HepG2 (cell line): ENCODE measurements around the gene NVL. TPM values are rescaled to one million over a fixed set of nuclear protein-coding genes. Genes with fewer than 3 reads are reported as not detected.

ENCODE experiments used
- AHR ChIP-seq: IDR thresholded peaks from 2 replicates; pipeline ENCODE4 v1.6.1; 2018; ENCODE audit warnings: missing genetic modification reagents, missing compliant biosample characterization
- CCAR2 ChIP-seq: fragments of 200-400 bp; formaldehyde crosslinking; optimal IDR thresholded peaks from 2 replicates; pipeline ENCODE3; 2018; ENCODE audit warnings: low read depth, mild to moderate bottlenecking, low read length, moderate library complexity
- ELF1 ChIP-seq: sonication (generic); formaldehyde crosslinking; IDR thresholded peaks from 2 replicates; pipeline ENCODE4 v1.4.0; 2020; ENCODE audit warnings: missing genetic modification reagents
- EZH2 ChIP-seq: conservative IDR thresholded peaks from 2 replicates; pipeline ENCODE4 v1.6.1; 2012; ENCODE audit warnings: mild to moderate bottlenecking, low read depth, low read length, moderate library complexity
- KLF9 ChIP-seq: IDR thresholded peaks from 2 replicates; pipeline ENCODE4 v1.6.1; 2016; ENCODE audit warnings: low read depth
- NFYC ChIP-seq: IDR thresholded peaks from 2 replicates; pipeline ENCODE4 v1.6.1; 2016; ENCODE audit warnings: missing genetic modification reagents, missing compliant biosample characterization
- PPARG ChIP-seq: conservative IDR thresholded peaks from 2 replicates; pipeline ENCODE4 v1.6.1; 2016; ENCODE audit warnings: missing biosample characterization, missing genetic modification reagents
- SMAD9 ChIP-seq: sonication (generic); formaldehyde crosslinking; IDR thresholded peaks from 2 replicates; pipeline ENCODE4 v1.5.1; 2020; ENCODE audit warnings: mild to moderate bottlenecking, missing genetic modification reagents
- SRSF4 ChIP-seq: fragments of 200-400 bp; formaldehyde crosslinking; IDR thresholded peaks from one replicate; pipeline ENCODE4 v1.6.1; 2018; ENCODE audit warnings: mild to moderate bottlenecking, low read depth, low read length, moderate library complexity; ENCODE audit not compliant: poor library complexity, severe bottlenecking
- STAT5B ChIP-seq: sonication (generic); formaldehyde crosslinking; IDR thresholded peaks from 2 replicates; pipeline ENCODE4 v1.4.0; 2020; ENCODE audit warnings: missing genetic modification reagents
- ZBTB7B ChIP-seq: sonication (generic); formaldehyde crosslinking; IDR thresholded peaks from 2 replicates; pipeline ENCODE4 v1.4.0; 2020; ENCODE audit warnings: missing genetic modification reagents
- ZBTB8A ChIP-seq: sonication (generic); formaldehyde crosslinking; IDR thresholded peaks from 2 replicates; pipeline ENCODE4 v1.4.0; 2020; ENCODE audit warnings: mild to moderate bottlenecking, low read depth, missing genetic modification reagents, borderline replicate concordance
- ZMYM4 ChIP-seq: sonication (generic); formaldehyde crosslinking; IDR thresholded peaks from 2 replicates; pipeline ENCODE4 v1.8.1; 2023; ENCODE audit warnings: mild to moderate bottlenecking, missing genetic modification reagents
- ZNF230 ChIP-seq: sonication (generic); formaldehyde crosslinking; IDR thresholded peaks from 2 replicates; pipeline ENCODE4 v1.4.0; 2020; ENCODE audit warnings: mild to moderate bottlenecking, missing genetic modification reagents
- ZNF530 ChIP-seq: sonication (generic); formaldehyde crosslinking; IDR thresholded peaks from 2 replicates; pipeline ENCODE4 v1.5.0; 2020; ENCODE audit warnings: low read depth, mild to moderate bottlenecking, missing genetic modification reagents
- ZNF547 ChIP-seq: sonication (generic); formaldehyde crosslinking; IDR thresholded peaks from 2 replicates; pipeline ENCODE4 v1.5.1; 2020; ENCODE audit warnings: mild to moderate bottlenecking, missing genetic modification reagents
- ZNF558 ChIP-seq: sonication (generic); formaldehyde crosslinking; IDR thresholded peaks from 2 replicates; pipeline ENCODE4 v1.9.0; 2022; ENCODE audit warnings: mild to moderate bottlenecking, missing genetic modification reagents, borderline replicate concordance
- ZNF781 ChIP-seq: sonication (generic); formaldehyde crosslinking; IDR thresholded peaks from 2 replicates; pipeline ENCODE4 v1.5.1; 2020; ENCODE audit warnings: borderline replicate concordance, mild to moderate bottlenecking, missing genetic modification reagents; ENCODE audit errors: not compliant biosample characterization
- ZSCAN31 ChIP-seq: sonication (generic); formaldehyde crosslinking; IDR thresholded peaks from 2 replicates; pipeline ENCODE4 v1.5.0; 2020; ENCODE audit warnings: low read depth, mild to moderate bottlenecking, missing genetic modification reagents
- polyA plus RNA-seq, 8 experiments: library from polyadenylated mRNA; depleted of rRNA in 3 of 8; stranded (reverse) in 7 of 8; unstranded in 1 of 8; fragments of >200 nt; fragmentation: Illumina TruSeq in 4 of 8; extraction: Trizol in 4 of 8; gene quantifications; 2 replicates each; pipeline versions ENCODE4 v1.2.1 to v1.2.3, GENCODE V29; 2011 to 2016; ENCODE audit warnings: low read depth in 4 of 8, missing spikeins in 1 of 8, mixed read lengths in 1 of 8; ENCODE audit not compliant: insufficient read depth in 1 of 8
- total RNA-seq, 5 experiments: library from RNA; depleted of rRNA; stranded (reverse); fragments of >200 nt; fragmentation: Illumina TruSeq; extraction: Trizol; gene quantifications; 2 replicates each; pipeline ENCODE4 v1.2.3, GENCODE V29; 2016; ENCODE audit warnings: low read depth in 1 of 5
- TF ChIP-seq, protein P1 (sequence below): sonication (generic); IDR thresholded peaks from 2 replicates; pipeline ENCODE4 v1.6.1; 2016; ENCODE audit warnings: low read depth, borderline replicate concordance
- TF ChIP-seq, protein P2 (sequence below): sonication (generic); formaldehyde crosslinking; IDR thresholded peaks from 2 replicates; pipeline ENCODE4 v1.5.0; 2020; ENCODE audit warnings: mild to moderate bottlenecking, missing genetic modification reagents, borderline replicate concordance

NVL gene
- total and polyA plus RNA-seq, 2 of the 13 experiments (the other 11 are each of a cell fraction or from before 2014, with no cell fraction given) = 8.3 to 21.0 TPM

DNA sequence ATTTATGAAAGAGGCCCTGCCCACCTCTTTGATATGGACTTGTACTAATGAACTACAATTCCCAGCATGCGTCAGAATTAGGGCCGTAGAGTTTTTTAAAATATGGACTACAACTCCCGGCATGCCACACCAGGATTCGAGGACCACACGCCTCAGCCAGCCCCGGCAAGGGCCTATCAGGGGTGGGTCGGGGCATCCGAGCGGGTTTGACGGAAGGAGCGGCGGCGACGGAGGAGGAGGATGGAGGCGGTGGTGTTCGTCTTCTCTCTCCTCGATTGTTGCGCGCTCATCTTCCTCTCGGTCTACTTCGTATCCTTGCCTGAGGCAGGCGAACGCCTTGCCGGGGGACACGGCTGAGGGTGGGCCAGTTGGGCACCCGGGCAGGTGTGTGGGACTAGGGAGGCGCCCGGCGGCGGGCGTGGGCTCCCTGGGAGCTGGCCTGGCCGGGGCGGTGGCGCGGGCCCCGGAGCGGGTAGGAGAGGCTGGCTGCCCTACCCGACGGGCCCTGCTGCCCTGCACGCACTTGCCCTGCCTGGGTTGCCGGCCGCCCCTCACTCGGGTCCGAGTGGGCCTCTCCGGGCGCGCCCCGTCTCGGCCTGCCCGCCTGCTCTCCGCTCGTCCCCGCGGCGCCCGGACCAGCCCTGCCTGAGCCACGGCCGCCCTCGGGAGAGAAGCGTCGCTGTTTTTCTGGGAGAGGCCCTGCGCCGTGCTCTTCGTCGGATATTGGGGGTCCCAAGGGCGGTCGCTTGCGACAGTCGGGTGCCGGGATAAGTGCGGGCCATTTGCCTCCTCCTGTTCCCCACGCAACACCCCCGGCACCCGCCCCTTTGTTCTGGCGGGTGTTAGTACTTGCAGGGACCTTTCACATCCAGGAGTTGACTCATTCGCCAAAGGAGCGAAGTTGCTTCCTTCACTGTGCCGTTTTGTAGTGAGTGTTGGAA is 27.0 kb upstream of the NVL start, which contains the start of gene CNIH4 (continued):
- TF ChIP-seq PPARG (CRISPR knock-in tag) = no peak
- peak; percentile 65 for TF ChIP-seq ELF1
- TF ChIP-seq ZNF230 (CRISPR knock-in tag) = 0 out of 2 replicates have a peak, but pooled peaks have one; percentile 34
- TF ChIP-seq, protein P1, sequence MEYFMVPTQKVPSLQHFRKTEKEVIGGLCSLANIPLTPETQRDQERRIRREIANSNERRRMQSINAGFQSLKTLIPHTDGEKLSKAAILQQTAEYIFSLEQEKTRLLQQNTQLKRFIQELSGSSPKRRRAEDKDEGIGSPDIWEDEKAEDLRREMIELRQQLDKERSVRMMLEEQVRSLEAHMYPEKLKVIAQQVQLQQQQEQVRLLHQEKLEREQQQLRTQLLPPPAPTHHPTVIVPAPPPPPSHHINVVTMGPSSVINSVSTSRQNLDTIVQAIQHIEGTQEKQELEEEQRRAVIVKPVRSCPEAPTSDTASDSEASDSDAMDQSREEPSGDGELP = no peak
- peak; percentile 76 for TF ChIP-seq NFYC (CRISPR knock-in tag)
- no peak for TF ChIP-seq ZNF781
- TF ChIP-seq SMAD9 (CRISPR knock-in tag) = 0 out of 2 replicates have a peak, but pooled peaks have one; percentile 46
- TF ChIP-seq ZNF547 (CRISPR knock-in tag) = peak; percentile 80; the same call in 1 of the 2 replicates
- TF ChIP-seq ZBTB8A (CRISPR knock-in tag) = 0 out of 2 replicates have a peak, but pooled peaks have one; percentile 65
- TF ChIP-seq ZNF530 (CRISPR knock-in tag) = 0 out of 2 replicates have a peak, but pooled peaks have one; percentile 26
- no peak for TF ChIP-seq CCAR2
- no peak for TF ChIP-seq ZBTB7B (CRISPR knock-in tag)
- no peak for TF ChIP-seq KLF9 (CRISPR knock-in tag)
- TF ChIP-seq AHR (CRISPR knock-in tag) = no peak
- no peak for TF ChIP-seq SRSF4
- TF ChIP-seq, protein P2, sequence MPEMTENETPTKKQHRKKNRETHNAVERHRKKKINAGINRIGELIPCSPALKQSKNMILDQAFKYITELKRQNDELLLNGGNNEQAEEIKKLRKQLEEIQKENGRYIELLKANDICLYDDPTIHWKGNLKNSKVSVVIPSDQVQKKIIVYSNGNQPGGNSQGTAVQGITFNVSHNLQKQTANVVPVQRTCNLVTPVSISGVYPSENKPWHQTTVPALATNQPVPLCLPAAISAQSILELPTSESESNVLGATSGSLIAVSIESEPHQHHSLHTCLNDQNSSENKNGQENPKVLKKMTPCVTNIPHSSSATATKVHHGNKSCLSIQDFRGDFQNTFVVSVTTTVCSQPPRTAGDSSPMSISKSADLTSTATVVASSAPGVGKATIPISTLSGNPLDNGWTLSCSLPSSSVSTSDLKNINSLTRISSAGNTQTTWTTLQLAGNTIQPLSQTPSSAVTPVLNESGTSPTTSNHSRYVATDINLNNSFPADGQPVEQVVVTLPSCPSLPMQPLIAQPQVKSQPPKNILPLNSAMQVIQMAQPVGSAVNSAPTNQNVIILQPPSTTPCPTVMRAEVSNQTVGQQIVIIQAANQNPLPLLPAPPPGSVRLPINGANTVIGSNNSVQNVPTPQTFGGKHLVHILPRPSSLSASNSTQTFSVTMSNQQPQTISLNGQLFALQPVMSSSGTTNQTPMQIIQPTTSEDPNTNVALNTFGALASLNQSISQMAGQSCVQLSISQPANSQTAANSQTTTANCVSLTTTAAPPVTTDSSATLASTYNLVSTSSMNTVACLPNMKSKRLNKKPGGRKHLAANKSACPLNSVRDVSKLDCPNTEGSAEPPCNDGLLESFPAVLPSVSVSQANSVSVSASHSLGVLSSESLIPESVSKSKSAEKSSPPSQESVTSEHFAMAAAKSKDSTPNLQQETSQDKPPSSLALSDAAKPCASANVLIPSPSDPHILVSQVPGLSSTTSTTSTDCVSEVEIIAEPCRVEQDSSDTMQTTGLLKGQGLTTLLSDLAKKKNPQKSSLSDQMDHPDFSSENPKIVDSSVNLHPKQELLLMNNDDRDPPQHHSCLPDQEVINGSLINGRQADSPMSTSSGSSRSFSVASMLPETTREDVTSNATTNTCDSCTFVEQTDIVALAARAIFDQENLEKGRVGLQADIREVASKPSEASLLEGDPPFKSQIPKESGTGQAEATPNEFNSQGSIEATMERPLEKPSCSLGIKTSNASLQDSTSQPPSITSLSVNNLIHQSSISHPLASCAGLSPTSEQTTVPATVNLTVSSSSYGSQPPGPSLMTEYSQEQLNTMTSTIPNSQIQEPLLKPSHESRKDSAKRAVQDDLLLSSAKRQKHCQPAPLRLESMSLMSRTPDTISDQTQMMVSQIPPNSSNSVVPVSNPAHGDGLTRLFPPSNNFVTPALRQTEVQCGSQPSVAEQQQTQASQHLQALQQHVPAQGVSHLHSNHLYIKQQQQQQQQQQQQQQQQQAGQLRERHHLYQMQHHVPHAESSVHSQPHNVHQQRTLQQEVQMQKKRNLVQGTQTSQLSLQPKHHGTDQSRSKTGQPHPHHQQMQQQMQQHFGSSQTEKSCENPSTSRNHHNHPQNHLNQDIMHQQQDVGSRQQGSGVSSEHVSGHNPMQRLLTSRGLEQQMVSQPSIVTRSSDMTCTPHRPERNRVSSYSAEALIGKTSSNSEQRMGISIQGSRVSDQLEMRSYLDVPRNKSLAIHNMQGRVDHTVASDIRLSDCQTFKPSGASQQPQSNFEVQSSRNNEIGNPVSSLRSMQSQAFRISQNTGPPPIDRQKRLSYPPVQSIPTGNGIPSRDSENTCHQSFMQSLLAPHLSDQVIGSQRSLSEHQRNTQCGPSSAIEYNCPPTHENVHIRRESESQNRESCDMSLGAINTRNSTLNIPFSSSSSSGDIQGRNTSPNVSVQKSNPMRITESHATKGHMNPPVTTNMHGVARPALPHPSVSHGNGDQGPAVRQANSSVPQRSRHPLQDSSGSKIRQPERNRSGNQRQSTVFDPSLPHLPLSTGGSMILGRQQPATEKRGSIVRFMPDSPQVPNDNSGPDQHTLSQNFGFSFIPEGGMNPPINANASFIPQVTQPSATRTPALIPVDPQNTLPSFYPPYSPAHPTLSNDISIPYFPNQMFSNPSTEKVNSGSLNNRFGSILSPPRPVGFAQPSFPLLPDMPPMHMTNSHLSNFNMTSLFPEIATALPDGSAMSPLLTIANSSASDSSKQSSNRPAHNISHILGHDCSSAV (CRISPR knock-in tag) = no peak
- peak; percentile 57; the same call in 1 of the 2 replicates for TF ChIP-seq ZSCAN31 (CRISPR knock-in tag)
- TF ChIP-seq STAT5B (CRISPR knock-in tag) = no peak
- peak; percentile 80 for TF ChIP-seq ZMYM4 (CRISPR knock-in tag)
- TF ChIP-seq ZNF558 = peak; percentile 74; the same call in 1 of the 2 replicates
- no peak for TF ChIP-seq EZH2
